Natural killer cell (primary cell): Measurements from ENCODE around the gene PLB1. TPM values are rescaled to one million over a fixed set of nuclear protein-coding genes. Genes with fewer than 3 reads are reported as not detected.

Experiments used
- ATAC-seq, 3 donors: fragments of 150-1000 bp in 2 of 3; fragments of 200-7000 bp in 1 of 3; cut with Tn5 transposase; 1 replicate in 1 of 3; 2 replicates in 2 of 3; pipeline ENCODE4 v1.10.0; 2021; ENCODE audit warnings: mild to moderate bottlenecking in 2 of 3, moderate library complexity in 2 of 3
- DNase-seq, 2 donors: peaks; one replicate each; pipeline versions ENCODE4 v3.0.0 to v3.0.0-alpha.2; 2013 to 2021; ENCODE audit warnings: mixed read lengths in 1 of 2
- H3K27ac ChIP-seq: one replicate; pipeline ENCODE4 v1.5.1; 2013; ENCODE audit warnings: mild to moderate bottlenecking, low read length
- H3K27me3 ChIP-seq: one replicate; pipeline ENCODE4 v1.6.1; 2013; ENCODE audit warnings: low read length; ENCODE audit not compliant: control insufficient read depth, insufficient read depth
- H3K36me3 ChIP-seq: one replicate; pipeline ENCODE4 v1.6.1; 2013; ENCODE audit warnings: low read length; ENCODE audit not compliant: control insufficient read depth, insufficient read depth
- H3K4me1 ChIP-seq: one replicate; pipeline ENCODE4 v1.6.1; 2013; ENCODE audit warnings: low read length; ENCODE audit not compliant: control insufficient read depth, insufficient read depth
- H3K4me3 ChIP-seq: one replicate; pipeline ENCODE4 v1.5.1; 2013; ENCODE audit warnings: low read length
- H3K9me3 ChIP-seq: one replicate; pipeline ENCODE4 v1.6.1; 2013; ENCODE audit warnings: low read length; ENCODE audit not compliant: control insufficient read depth, insufficient read depth
- H3K27ac Mint-ChIP-seq, 2 donors: one replicate each; pipeline ENCODE4 v1.8.0; 2022; ENCODE audit warnings: mild to moderate bottlenecking in 2 of 2, mixed read lengths in 2 of 2, moderate library complexity in 1 of 2
- H3K27me3 Mint-ChIP-seq, 2 donors: one replicate each; pipeline ENCODE4 v1.8.0; 2022; ENCODE audit warnings: low read depth in 2 of 2, mixed read lengths in 2 of 2
- H3K36me3 Mint-ChIP-seq: one replicate; pipeline ENCODE4 v1.8.0; 2022; ENCODE audit warnings: mixed read lengths
- H3K4me1 Mint-ChIP-seq, 2 donors: one replicate each; pipeline ENCODE4 v1.8.0; 2022; ENCODE audit warnings: mixed read lengths in 2 of 2
- H3K4me3 Mint-ChIP-seq: one replicate; pipeline ENCODE4 v1.8.0; 2022; ENCODE audit warnings: mild to moderate bottlenecking, moderate library complexity, mixed read lengths
- H3K9me3 Mint-ChIP-seq, 2 donors: one replicate each; pipeline ENCODE4 v1.8.0; 2022; ENCODE audit warnings: mixed read lengths in 2 of 2
- CTCF ChIP-seq: fragments of 200-600 bp; IDR thresholded peaks from one replicate; pipeline ENCODE4 v1.8.0; 2022; ENCODE audit warnings: antibody characterized with exemption
- WGBS: methylation state at CpG from one replicate; pipeline ENCODE4 v1.1.7; 2013; ENCODE audit warnings: missing lambda C conversion rate; ENCODE audit not compliant: insufficient coverage; 5-methylcytosine and 5-hydroxymethylcytosine counted together
- intact Hi-C: fragments of 100-400 bp; cut with micrococcal nuclease; formaldehyde crosslinking; loops from one replicate; pipeline ENCODE4 v1.14.2; 2022
- total RNA-seq, 4 donors: library from RNA; stranded (reverse); fragments of 120-200 nt in 1 of 4; gene quantifications; one replicate each; pipeline versions ENCODE4 v1.2.3 to v1.2.4, GENCODE V29; 2013 to 2022

Gene PLB1
- total RNA-seq, 3 donors from 2014 or later (not counting 1 experiment from before 2014, with no cell fraction given) = 1.7 to 2.6 (median 1.9) TPM

- Histone ChIP-seq H3K27me3 (no peaks in the 10 kb centered on the region), H3K36me3 (no peaks in the 10 kb centered on the region), H3K4me1 (no peaks in the 10 kb centered on the region), H3K9me3 (no peaks in the 10 kb centered on the region), H3K27ac (no peak overlapping the region), H3K4me3 (no peak overlapping the region)
- Mint-ChIP-seq H3K27ac (no peak overlapping the region), H3K36me3 (no peaks in the 10 kb centered on the region), H3K4me3 (no peak overlapping the region), H3K9me3 (no peaks in the 10 kb centered on the region), H3K27me3 (no peaks in the 10 kb centered on the region), H3K4me1 (no peaks in the 10 kb centered on the region)
- DNase-seq (no peak), ATAC-seq (no peak)
- 71% methylated on average over 1 of the region's 2 CpGs for WGBS
- intact Hi-C loops = no loop called here
- TF ChIP-seq CTCF = no peak
Observed at GRCh38 chr2:28688818-28689217, 193.0 kb downstream of the PLB1 start.

GRCh38 chr2:28689771-28690170 lies 193.9 kb downstream of the PLB1 start:
- Histone ChIP-seq H3K27ac (no peak overlapping the region), H3K4me3 (no peak overlapping the region), H3K9me3 (no peaks in the 10 kb centered on the region), H3K4me1 (no peaks in the 10 kb centered on the region), H3K27me3 (no peaks in the 10 kb centered on the region), H3K36me3 (no peaks in the 10 kb centered on the region)
- no peaks in the 10 kb centered on the region for H3K9me3 Mint-ChIP-seq
- no peak overlapping the region for H3K27ac Mint-ChIP-seq
- WGBS = 91% methylated on average over 2 of the region's 2 CpGs
- no peaks in the 10 kb centered on the region for H3K36me3 Mint-ChIP-seq
- no peak for DNase-seq
- intact Hi-C loops = no loop called here
- no peak for ATAC-seq
- no peak for TF ChIP-seq CTCF
- H3K4me1 Mint-ChIP-seq = no peaks in the 10 kb centered on the region
- no peak overlapping the region for H3K4me3 Mint-ChIP-seq
- no peaks in the 10 kb centered on the region for H3K27me3 Mint-ChIP-seq

GRCh38 chr2:28692411-28692810 lies 196.6 kb downstream of the PLB1 start:
- H3K4me1 Mint-ChIP-seq = no peaks in the 10 kb centered on the region
- no peak for ATAC-seq
- 95% methylated on average over 3 of the region's 3 CpGs for WGBS
- no peaks in the 10 kb centered on the region for H3K36me3 ChIP-seq
- no peaks in the 10 kb centered on the region for H3K4me1 ChIP-seq
- no peak for TF ChIP-seq CTCF
- no peak for DNase-seq
- no peaks in the 10 kb centered on the region for H3K9me3 Mint-ChIP-seq
- no peak overlapping the region for H3K27ac ChIP-seq
- no peaks in the 10 kb centered on the region for H3K9me3 ChIP-seq
- H3K4me3 ChIP-seq = no peak overlapping the region
- no peaks in the 10 kb centered on the region for H3K27me3 ChIP-seq
- H3K27me3 Mint-ChIP-seq = no peaks in the 10 kb centered on the region
- no peak overlapping the region for H3K27ac Mint-ChIP-seq
- H3K36me3 Mint-ChIP-seq = no peaks in the 10 kb centered on the region
- H3K4me3 Mint-ChIP-seq = no peak overlapping the region
- intact Hi-C loops = no loop called here

- no peak overlapping the region for H3K27ac ChIP-seq
- H3K36me3 Mint-ChIP-seq = no peaks in the 10 kb centered on the region
- H3K9me3 Mint-ChIP-seq = no peaks in the 10 kb centered on the region
- no peaks in the 10 kb centered on the region for H3K36me3 ChIP-seq
- no peak for DNase-seq
- no peaks in the 10 kb centered on the region for H3K4me1 ChIP-seq
- no peaks in the 10 kb centered on the region for H3K27me3 ChIP-seq
- TF ChIP-seq CTCF = no peak
- H3K4me3 Mint-ChIP-seq = no peak overlapping the region
- H3K27ac Mint-ChIP-seq = no peak overlapping the region
- H3K4me1 Mint-ChIP-seq = no peaks in the 10 kb centered on the region
- no peaks in the 10 kb centered on the region for H3K27me3 Mint-ChIP-seq
- intact Hi-C loops = no loop called here
- H3K4me3 ChIP-seq = no peak overlapping the region
- no peak for ATAC-seq
- H3K9me3 ChIP-seq = no peaks in the 10 kb centered on the region
- 96% methylated on average over 3 of the region's 3 CpGs for WGBS
Observed at GRCh38 chr2:28693223-28693622, 197.4 kb downstream of the PLB1 start.
